Esophagus squamous epithelium (tissue), 4 donors: ENCODE results near the gene NAE1.

Source experiments
- POLR2A ChIP-seq, 4 donors: fragments of 450-650 bp; IDR thresholded peaks; one replicate each; pipeline ENCODE4 v1.6.1; 2017; ENCODE audit warnings: antibody characterized with exemption in 4 of 4, mild to moderate bottlenecking in 4 of 4, moderate library complexity in 3 of 4
- TF ChIP-seq, protein P1 (sequence below), 6 experiments: fragments of 450-650 bp in 4 of 6; fragments of 200-600 bp in 2 of 6; sonication (generic) in 2 of 6; IDR thresholded peaks; one replicate each; pipeline ENCODE4 v1.5.1; 2016 to 2019; ENCODE audit warnings: antibody characterized with exemption in 6 of 6, mild to moderate bottlenecking in 4 of 6, moderate library complexity in 4 of 6

DNA sequence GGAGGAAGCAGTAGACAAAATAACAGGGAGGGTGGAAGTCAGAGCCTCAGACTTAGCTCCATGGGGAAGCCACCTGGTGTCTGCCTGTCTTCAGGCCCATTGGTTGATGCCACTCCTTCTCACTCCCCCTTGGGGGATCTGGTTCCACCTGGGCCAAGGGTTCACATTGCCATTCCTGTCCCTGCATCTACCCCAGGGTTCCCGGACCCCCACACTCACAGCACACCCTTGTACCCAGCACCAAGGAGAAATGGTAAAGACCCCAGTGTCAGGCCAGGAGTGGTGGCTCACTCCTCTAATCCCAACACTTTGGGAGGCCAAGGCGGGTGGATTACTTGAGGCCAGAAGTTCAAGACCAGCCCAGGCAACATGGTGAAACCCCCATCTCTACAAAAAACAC, 12.4 kb upstream of the NAE1 start:
- TF ChIP-seq, protein P1, sequence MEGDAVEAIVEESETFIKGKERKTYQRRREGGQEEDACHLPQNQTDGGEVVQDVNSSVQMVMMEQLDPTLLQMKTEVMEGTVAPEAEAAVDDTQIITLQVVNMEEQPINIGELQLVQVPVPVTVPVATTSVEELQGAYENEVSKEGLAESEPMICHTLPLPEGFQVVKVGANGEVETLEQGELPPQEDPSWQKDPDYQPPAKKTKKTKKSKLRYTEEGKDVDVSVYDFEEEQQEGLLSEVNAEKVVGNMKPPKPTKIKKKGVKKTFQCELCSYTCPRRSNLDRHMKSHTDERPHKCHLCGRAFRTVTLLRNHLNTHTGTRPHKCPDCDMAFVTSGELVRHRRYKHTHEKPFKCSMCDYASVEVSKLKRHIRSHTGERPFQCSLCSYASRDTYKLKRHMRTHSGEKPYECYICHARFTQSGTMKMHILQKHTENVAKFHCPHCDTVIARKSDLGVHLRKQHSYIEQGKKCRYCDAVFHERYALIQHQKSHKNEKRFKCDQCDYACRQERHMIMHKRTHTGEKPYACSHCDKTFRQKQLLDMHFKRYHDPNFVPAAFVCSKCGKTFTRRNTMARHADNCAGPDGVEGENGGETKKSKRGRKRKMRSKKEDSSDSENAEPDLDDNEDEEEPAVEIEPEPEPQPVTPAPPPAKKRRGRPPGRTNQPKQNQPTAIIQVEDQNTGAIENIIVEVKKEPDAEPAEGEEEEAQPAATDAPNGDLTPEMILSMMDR (IDR thresholded peaks at IDR 0.05): no peak
- no peak for TF ChIP-seq POLR2A (IDR thresholded peaks at IDR 0.05)
